Endothelial cell of umbilical vein (primary cell): ENCODE data around the gene BABAM2. TPM values are rescaled to one million over a fixed set of nuclear protein-coding genes. Genes with fewer than 3 reads are reported as not detected.

Experiments used
- BruUV-seq: library from RNA; stranded (reverse); fragments of 400-500 nt; replicated peaks from 2 replicates; lab custom pipeline; 2021; lab: Mats Ljungman, UMichigan
- CTCF ChIA-PET: fragments of 300-600, 350-600 bp; sonication (Branson Sonifier 250); formaldehyde crosslinking; loops from one replicate; lab custom pipeline; 2021; ENCODE audit warnings: antibody characterized with exemption, inconsistent platforms; lab: Charles Lee
- POLR2A ChIA-PET: fragments of 300-600, 350-600 bp; sonication (Branson Sonifier 250); formaldehyde crosslinking; loops from one replicate; lab custom pipeline; 2021; ENCODE audit warnings: antibody characterized with exemption, inconsistent platforms; lab: Charles Lee
- DNase-seq: peaks from one replicate; pipeline ENCODE4 v3.0.0-alpha.2; 2011; ENCODE audit warnings: low read depth, low spot score
- FAIRE-seq: peaks from 2 replicates; lab custom pipeline; 2011; peaks lifted over from hg19 to GRCh38; lab: Jason Lieb, UNC
- H2AFZ ChIP-seq: 2 replicates; pipeline ENCODE4 v1.6.0; 2012; ENCODE audit warnings: low read depth, low read length, control low read depth, inconsistent platforms
- H3K27ac ChIP-seq: 2 replicates; pipeline ENCODE4 v1.5.1; 2011; ENCODE audit warnings: low read depth, mild to moderate bottlenecking, control low read depth, low read length, moderate library complexity; ENCODE audit not compliant: insufficient read depth
- H3K27me3 ChIP-seq, 2 experiments: 2 replicates each; pipeline versions ENCODE4 v1.6.0 to v1.6.1; 2011; ENCODE audit warnings: low read length in 2 of 2, mixed read lengths in 1 of 2; ENCODE audit not compliant: control insufficient read depth in 2 of 2, insufficient read depth in 2 of 2
- H3K36me3 ChIP-seq, 2 experiments: 2 replicates in 1 of 2; 3 replicates in 1 of 2; pipeline ENCODE4 v1.5.1; 2011; ENCODE audit warnings: low read length in 2 of 2, mild to moderate bottlenecking in 1 of 2, moderate library complexity in 1 of 2; ENCODE audit not compliant: control insufficient read depth in 2 of 2, insufficient read depth in 2 of 2; ENCODE audit errors: extremely low read depth in 1 of 2
- H3K4me1 ChIP-seq: 3 replicates; pipeline ENCODE4 v1.5.1; 2011; ENCODE audit warnings: mild to moderate bottlenecking, low read length; ENCODE audit not compliant: control insufficient read depth, insufficient read depth; ENCODE audit errors: extremely low read depth
- H3K4me2 ChIP-seq: 2 replicates; pipeline ENCODE4 v1.6.1; 2011; ENCODE audit warnings: low read length, control low read depth, mixed read lengths; ENCODE audit not compliant: insufficient read depth
- H3K4me3 ChIP-seq, 3 experiments: fragments of 200-600 bp in 1 of 3; sonication (generic), shearing (Covaris generic) in 1 of 3; replicated peaks in 1 of 3; 2 replicates each; pipeline ENCODE4 v1.5.1; 2011 to 2016; ENCODE audit warnings: control low read depth in 3 of 3, low read length in 3 of 3, mild to moderate bottlenecking in 2 of 3, inconsistent platforms in 1 of 3, low read depth in 1 of 3, moderate library complexity in 1 of 3; ENCODE audit not compliant: insufficient read depth in 1 of 3
- H3K79me2 ChIP-seq: 2 replicates; pipeline ENCODE4 v1.6.0; 2012; ENCODE audit warnings: low read length, inconsistent platforms; ENCODE audit not compliant: control insufficient read depth, insufficient read depth
- H3K9ac ChIP-seq: replicated peaks from 2 replicates; pipeline ENCODE3; 2011; ENCODE audit warnings: low read length, control low read depth; ENCODE audit not compliant: insufficient read depth; ENCODE audit errors: extremely low read depth
- H3K9me1 ChIP-seq: replicated peaks from 3 replicates; pipeline ENCODE4 v1.6.0; 2011; ENCODE audit warnings: mild to moderate bottlenecking, low read length; ENCODE audit not compliant: control insufficient read depth, insufficient read depth; ENCODE audit errors: extremely low read depth
- H3K9me3 ChIP-seq: replicated peaks from 2 replicates; pipeline ENCODE4 v1.5.1; 2012; ENCODE audit warnings: low read length, inconsistent platforms; ENCODE audit not compliant: control insufficient read depth, insufficient read depth
- H4K20me1 ChIP-seq: replicated peaks from 2 replicates; pipeline ENCODE3; 2011; ENCODE audit warnings: mild to moderate bottlenecking, low read length; ENCODE audit not compliant: control insufficient read depth, insufficient read depth; ENCODE audit errors: extremely low read depth
- CTCF ChIP-seq, 2 donors: IDR thresholded peaks; 1 replicate in 1 of 2; 2 replicates in 1 of 2; pipeline ENCODE4 v1.5.1; 2011; ENCODE audit warnings: low read length in 2 of 2, mild to moderate bottlenecking in 2 of 2, moderate library complexity in 2 of 2, control low read depth in 1 of 2, inconsistent platforms in 1 of 2, low read depth in 1 of 2; ENCODE audit not compliant: insufficient read depth in 1 of 2; ENCODE audit errors: extremely low read depth in 1 of 2
- EZH2 ChIP-seq: IDR thresholded peaks from 2 replicates; pipeline ENCODE4 v1.6.1; 2012; ENCODE audit warnings: borderline replicate concordance, low read depth, mild to moderate bottlenecking, moderate library complexity, low read length, inconsistent platforms; ENCODE audit not compliant: severe bottlenecking
- FOS ChIP-seq: IDR thresholded peaks from 2 replicates; pipeline ENCODE4 v1.6.1; 2011; ENCODE audit warnings: mild to moderate bottlenecking, low read length, moderate library complexity, borderline replicate concordance; ENCODE audit not compliant: insufficient read depth
- GATA2 ChIP-seq: IDR thresholded peaks from 2 replicates; pipeline ENCODE4 v1.7.0; 2011; ENCODE audit warnings: low read depth, mild to moderate bottlenecking, moderate library complexity, mixed read lengths, low read length; ENCODE audit not compliant: insufficient read length, insufficient read depth
- JUN ChIP-seq: IDR thresholded peaks from 2 replicates; pipeline ENCODE4 v1.6.1; 2011; ENCODE audit warnings: borderline replicate concordance, low read depth; ENCODE audit not compliant: insufficient read length, insufficient read depth
- MAX ChIP-seq: IDR thresholded peaks from 2 replicates; pipeline ENCODE4 v1.6.1; 2011; ENCODE audit not compliant: insufficient read depth, insufficient read length
- MYC ChIP-seq: IDR thresholded peaks from one replicate; pipeline ENCODE4 v1.6.1; 2011; ENCODE audit warnings: mild to moderate bottlenecking, low read depth, low read length
- POLR2A ChIP-seq: IDR thresholded peaks from 2 replicates; pipeline ENCODE4 v1.6.1; 2012; ENCODE audit warnings: low read depth, mild to moderate bottlenecking, control low read depth, low read length
- POLR2AphosphoS5 ChIP-seq: IDR thresholded peaks from 2 replicates; pipeline ENCODE4 v1.6.1; 2012; ENCODE audit warnings: low read depth, mild to moderate bottlenecking, control low read depth, low read length, moderate library complexity; ENCODE audit not compliant: insufficient read depth
- dilution Hi-C: fragments of 300-500 bp; cut with MboI; formaldehyde crosslinking; loops from one replicate; pipeline ENCODE4 v1.15.0; 2019; ENCODE audit warnings: low sequenced_read_pairs; ENCODE audit not compliant: extremely low pct_ligation_motif_present
- intact Hi-C: fragments of 100-400 bp; cut with micrococcal nuclease; formaldehyde crosslinking; loops from one replicate; pipeline ENCODE4 v1.10.0; 2022
- polyA plus RNA-seq, 4 experiments: library from polyadenylated mRNA; depleted of rRNA in 3 of 4; stranded (reverse) in 3 of 4; unstranded in 1 of 4; fragments of >200 nt; gene quantifications; 2 replicates each; pipeline versions ENCODE4 v1.2.1 to v1.2.3, GENCODE V29; 2011 to 2012; ENCODE audit warnings: missing spikeins in 1 of 4
- total RNA-seq: library from RNA; stranded (reverse); gene quantifications from 2 replicates; pipeline ENCODE4 v1.2.3, GENCODE V29; 2021

BABAM2 gene
- total and polyA plus RNA-seq, 2 donors (not counting 3 experiments of a cell fraction or from before 2014, with no cell fraction given) = 19.9 to 27.6 TPM

- BruUV-seq = no TSS peak
- no peaks in the 10 kb centered on the region for H3K9me1 ChIP-seq
- CTCF ChIA-PET = interaction anchor here (0.6 kb wide), 1 partner anchor 15 kb away, joined by 3 read pairs; no protein-coding TSS in a partner anchor
- DNase-seq = no peak
- dilution Hi-C loops = no loop called here
- H3K9me3 ChIP-seq = no peaks in the 10 kb centered on the region
- no peak overlapping the region for H2AFZ ChIP-seq
- H3K4me3 ChIP-seq = no peak overlapping the region
- H3K27me3 ChIP-seq = no peaks in the 10 kb centered on the region
- no peaks in the 10 kb centered on the region for H3K79me2 ChIP-seq
- intact Hi-C loops = no loop called here
- H3K27ac ChIP-seq = no peak overlapping the region
- H3K4me2 ChIP-seq = no peak overlapping the region
- no peak for FAIRE-seq
- TF ChIP-seq MAX (no peak), JUN (no peak), POLR2A (no peak), GATA2 (no peak), EZH2 (no peak), POLR2AphosphoS5 (no peak), FOS (no peak), MYC (no peak), CTCF (IDR thresholded peaks at IDR 0.05; ENCODE audit: extremely low read depth in 1 of 2, insufficient read depth in 1 of 2, low read depth in 1 of 2, low read length in 2 of 2) (no peak)
- H4K20me1 ChIP-seq = no peaks in the 10 kb centered on the region
- H3K36me3 ChIP-seq = no peaks in the 10 kb centered on the region
- no peaks in the 10 kb centered on the region for H3K4me1 ChIP-seq
- POLR2A ChIA-PET = interaction anchor here (0.7 kb wide), 1 partner anchor 18 kb away, joined by 4 read pairs; no protein-coding TSS in a partner anchor
- no peak overlapping the region for H3K9ac ChIP-seq
These were observed 392.5 kb downstream of the BABAM2 start for GRCh38 chr2:28282861-28283646.
